Caco-2 (cell line): Measurements from ENCODE around the gene STARD10. TPM values are rescaled to one million over a fixed set of nuclear protein-coding genes. Genes with fewer than 3 reads are reported as not detected.

Experiments
- BruUV-seq: library from RNA; stranded (reverse); fragments of 400-500 nt; replicated peaks from 2 replicates; lab custom pipeline; 2021; lab: Mats Ljungman, UMichigan
- CTCF ChIA-PET: fragments of 300-600 bp; sonication (Branson Sonifier 250); formaldehyde crosslinking; loops from one replicate; lab custom pipeline; 2022; ENCODE audit warnings: antibody characterized with exemption; lab: Charles Lee
- POLR2A ChIA-PET: fragments of 300-600 bp; sonication (Branson Sonifier 250); formaldehyde crosslinking; loops from one replicate; lab custom pipeline; 2022; ENCODE audit warnings: antibody characterized with exemption; lab: Charles Lee
- DNase-seq, 2 experiments: peaks; one replicate each; pipeline versions ENCODE4 v3.0.0 to v3.0.0-alpha.2; 2020 to 2022
- H3K27me3 ChIP-seq: replicated peaks from 2 replicates; pipeline ENCODE4 v1.6.0; 2011; ENCODE audit warnings: low read length; ENCODE audit not compliant: control insufficient read depth, insufficient read depth
- H3K36me3 ChIP-seq: 2 replicates; pipeline ENCODE4 v1.5.1; 2011; ENCODE audit warnings: low read length; ENCODE audit not compliant: control insufficient read depth, insufficient read depth
- H3K4me1 ChIP-seq: fragments of 250-450 bp; sonication (Bioruptor Pico); 2 replicates; pipeline ENCODE4 v1.5.1; 2020; ENCODE audit warnings: mild to moderate bottlenecking
- H3K4me3 ChIP-seq: 2 replicates; pipeline ENCODE4 v1.5.1; 2011; ENCODE audit warnings: low read depth, mild to moderate bottlenecking, control low read depth, low read length
- H3K9me3 ChIP-seq: fragments of 250-450 bp; sonication (Bioruptor Pico); 2 replicates; pipeline ENCODE4 v1.5.1; 2020; ENCODE audit warnings: mild to moderate bottlenecking, moderate library complexity
- H3K27ac Mint-ChIP-seq: one replicate; pipeline ENCODE4 v1.8.0; 2022; ENCODE audit warnings: mixed read lengths; ENCODE audit not compliant: unreplicated experiment
- H3K27me3 Mint-ChIP-seq: one replicate; pipeline ENCODE4 v1.8.0; 2022; ENCODE audit warnings: mixed read lengths; ENCODE audit not compliant: insufficient read depth, unreplicated experiment
- H3K36me3 Mint-ChIP-seq: one replicate; pipeline ENCODE4 v1.8.0; 2022; ENCODE audit warnings: mild to moderate bottlenecking, mixed read lengths; ENCODE audit not compliant: insufficient read depth, unreplicated experiment
- H3K4me1 Mint-ChIP-seq: one replicate; pipeline ENCODE4 v1.8.0; 2022; ENCODE audit warnings: low read depth, mixed read lengths; ENCODE audit not compliant: unreplicated experiment
- H3K4me3 Mint-ChIP-seq: one replicate; pipeline ENCODE4 v1.8.0; 2022; ENCODE audit warnings: mild to moderate bottlenecking, moderate library complexity, mixed read lengths; ENCODE audit not compliant: unreplicated experiment
- H3K9me3 Mint-ChIP-seq: one replicate; pipeline ENCODE4 v1.8.0; 2022; ENCODE audit warnings: mixed read lengths; ENCODE audit not compliant: unreplicated experiment
- intact Hi-C: fragments of 100-400 bp; cut with micrococcal nuclease; formaldehyde crosslinking; loops from one replicate; pipeline ENCODE4 v1.10.0; 2022; ENCODE audit not compliant: unreplicated experiment
- total RNA-seq: library from RNA; stranded (reverse); gene quantifications from 2 replicates; pipeline ENCODE4 v1.2.3, GENCODE V29; 2022
- TF ChIP-seq, protein P1 (sequence below), 2 experiments: fragments of 200-600 bp in 1 of 2; IDR thresholded peaks; 1 replicate in 1 of 2; 2 replicates in 1 of 2; pipeline versions ENCODE4 v1.5.1 to v1.8.0; 2011 to 2022; ENCODE audit warnings: antibody characterized with exemption in 1 of 2, control low read depth in 1 of 2, inconsistent platforms in 1 of 2, low read depth in 1 of 2, low read length in 1 of 2, mild to moderate bottlenecking in 1 of 2, moderate library complexity in 1 of 2; ENCODE audit not compliant: insufficient read depth in 1 of 2, severe bottlenecking in 1 of 2, unreplicated experiment in 1 of 2

Gene STARD10
- total RNA-seq, 1 experiment from 2014 or later: 492 TPM

- Histone ChIP-seq H3K9me3 (no peaks in the 10 kb centered on the region), H3K4me3 (no peak overlapping the region), H3K36me3 (peaks cover 3% of the 10 kb centered on the region), H3K4me1 (peaks cover 32% of the 10 kb centered on the region), H3K27me3 (no peaks in the 10 kb centered on the region)
- no peak overlapping the region for H3K27ac Mint-ChIP-seq
- H3K27me3 Mint-ChIP-seq: no peaks in the 10 kb centered on the region
- no TSS peak for BruUV-seq
- peak; percentile 74 to 78 for DNase-seq
- POLR2A ChIA-PET: no interaction called here
- H3K36me3 Mint-ChIP-seq: peaks cover 87% of the 10 kb centered on the region
- CTCF ChIA-PET: interaction anchor here (1.1 kb wide), 1 partner anchor 30 kb away, joined by 5 read pairs; the partner anchor contains the start of gene STARD10
- peaks cover 38% of the 10 kb centered on the region for H3K4me1 Mint-ChIP-seq
- no peaks in the 10 kb centered on the region for H3K9me3 Mint-ChIP-seq
- TF ChIP-seq, protein P1, sequence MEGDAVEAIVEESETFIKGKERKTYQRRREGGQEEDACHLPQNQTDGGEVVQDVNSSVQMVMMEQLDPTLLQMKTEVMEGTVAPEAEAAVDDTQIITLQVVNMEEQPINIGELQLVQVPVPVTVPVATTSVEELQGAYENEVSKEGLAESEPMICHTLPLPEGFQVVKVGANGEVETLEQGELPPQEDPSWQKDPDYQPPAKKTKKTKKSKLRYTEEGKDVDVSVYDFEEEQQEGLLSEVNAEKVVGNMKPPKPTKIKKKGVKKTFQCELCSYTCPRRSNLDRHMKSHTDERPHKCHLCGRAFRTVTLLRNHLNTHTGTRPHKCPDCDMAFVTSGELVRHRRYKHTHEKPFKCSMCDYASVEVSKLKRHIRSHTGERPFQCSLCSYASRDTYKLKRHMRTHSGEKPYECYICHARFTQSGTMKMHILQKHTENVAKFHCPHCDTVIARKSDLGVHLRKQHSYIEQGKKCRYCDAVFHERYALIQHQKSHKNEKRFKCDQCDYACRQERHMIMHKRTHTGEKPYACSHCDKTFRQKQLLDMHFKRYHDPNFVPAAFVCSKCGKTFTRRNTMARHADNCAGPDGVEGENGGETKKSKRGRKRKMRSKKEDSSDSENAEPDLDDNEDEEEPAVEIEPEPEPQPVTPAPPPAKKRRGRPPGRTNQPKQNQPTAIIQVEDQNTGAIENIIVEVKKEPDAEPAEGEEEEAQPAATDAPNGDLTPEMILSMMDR (IDR thresholded peaks at IDR 0.05; ENCODE audit: insufficient read depth in 1 of 2, low read depth in 1 of 2, low read length in 1 of 2, severe bottlenecking in 1 of 2, unreplicated experiment in 1 of 2): peak; percentile 59 to 80
- intact Hi-C loops: loop anchor here (1.0 kb wide), 2 partner anchors 29 to 49 kb away; no protein-coding TSS in a partner anchor
- no peak overlapping the region for H3K4me3 Mint-ChIP-seq
Observed at GRCh38 chr11:72764503-72764902, 29.3 kb downstream of the STARD10 start.

DNA sequence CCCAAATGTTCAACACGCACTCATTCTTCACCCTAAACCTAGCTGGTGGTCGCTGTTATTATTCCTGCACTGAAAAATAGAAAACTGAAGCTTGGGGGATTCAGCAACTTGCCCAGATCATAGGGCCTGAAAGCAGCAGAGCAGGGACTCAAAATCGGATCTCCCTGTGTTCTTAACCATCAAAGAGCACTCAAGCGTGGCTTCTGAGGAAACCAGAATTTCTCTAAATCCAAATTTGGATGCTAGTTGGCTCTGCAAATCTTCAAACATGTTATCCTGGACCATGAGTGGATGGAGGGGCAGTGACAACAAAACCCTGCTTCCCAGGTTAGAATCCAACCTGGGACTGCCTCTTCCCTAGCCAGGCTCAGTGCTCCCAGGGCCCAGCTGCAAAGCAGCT lies 30.0 kb downstream of the STARD10 start:
- peaks cover 38% of the 10 kb centered on the region for H3K4me1 Mint-ChIP-seq

GRCh38 chr11:72762641-72763304 lies 31.1 kb downstream of the STARD10 start:
- Histone ChIP-seq H3K9me3 (no peaks in the 10 kb centered on the region), H3K36me3 (0 out of 2 replicates have a peak, but pooled peaks cover 7% of the 10 kb centered on the region), H3K27me3 (no peaks in the 10 kb centered on the region), H3K4me1 (peaks cover 27% of the 10 kb centered on the region), H3K4me3 (no peak overlapping the region)
- no peaks in the 10 kb centered on the region for H3K9me3 Mint-ChIP-seq
- POLR2A ChIA-PET: no interaction called here
- TF ChIP-seq, protein P1 (IDR thresholded peaks at IDR 0.05; ENCODE audit: insufficient read depth in 1 of 2, low read depth in 1 of 2, low read length in 1 of 2, severe bottlenecking in 1 of 2, unreplicated experiment in 1 of 2): no peak
- H3K4me3 Mint-ChIP-seq: no peak overlapping the region
- peak overlapping the region; percentile 12 for H3K27ac Mint-ChIP-seq
- no peaks in the 10 kb centered on the region for H3K27me3 Mint-ChIP-seq
- peaks cover 27% of the 10 kb centered on the region for H3K4me1 Mint-ChIP-seq
- CTCF ChIA-PET: no interaction called here
- peaks cover 93% of the 10 kb centered on the region for H3K36me3 Mint-ChIP-seq
- intact Hi-C loops: no loop called here
- BruUV-seq: TSS peak; percentile 3
- no peak for DNase-seq

More for the DNA sequence above, 30.0 kb downstream of the STARD10 start:
- TF ChIP-seq, protein P1 (IDR thresholded peaks at IDR 0.05; ENCODE audit: insufficient read depth in 1 of 2, low read depth in 1 of 2, low read length in 1 of 2, severe bottlenecking in 1 of 2, unreplicated experiment in 1 of 2): no peak
- no peak overlapping the region for H3K4me3 Mint-ChIP-seq
- POLR2A ChIA-PET: no interaction called here
- intact Hi-C loops: loop anchor here (1.0 kb wide), 2 partner anchors 29 to 49 kb away; no protein-coding TSS in a partner anchor
- Histone ChIP-seq H3K36me3 (peaks cover 3% of the 10 kb centered on the region), H3K9me3 (no peaks in the 10 kb centered on the region), H3K4me1 (peaks cover 32% of the 10 kb centered on the region), H3K27me3 (no peaks in the 10 kb centered on the region), H3K4me3 (no peak overlapping the region)
- DNase-seq: no peak
- H3K27ac Mint-ChIP-seq: no peak overlapping the region
- H3K27me3 Mint-ChIP-seq: no peaks in the 10 kb centered on the region
- peaks cover 93% of the 10 kb centered on the region for H3K36me3 Mint-ChIP-seq
- H3K9me3 Mint-ChIP-seq: no peaks in the 10 kb centered on the region
- no TSS peak for BruUV-seq
- CTCF ChIA-PET: interaction anchor here (1.1 kb wide), 1 partner anchor 30 kb away, joined by 5 read pairs; the partner anchor contains the start of gene STARD10
